GM19035 (cell line): Measurements from ENCODE around the gene HEMGN.

Experiments used
- ATAC-seq: cut with Tn5 transposase; IDR thresholded peaks from one replicate; pipeline ENCODE4 v1.9.1; 2021; ENCODE audit not compliant: unreplicated experiment

Gene HEMGN

GRCh38 chr9:97933297-97933998 is 4.5 kb downstream of the HEMGN start:
- ATAC-seq, result no peak

GRCh38 chr9:97930972-97931371 is 7.0 kb downstream of the HEMGN start:
- ATAC-seq, result no peak

- no peak for ATAC-seq
Measured at GRCh38 chr9:97928986-97929604, 8.9 kb downstream of the HEMGN start.

GRCh38 chr9:97925497-97926334 is 12.3 kb downstream of the HEMGN start:
- ATAC-seq, result no peak

GRCh38 chr9:97924386-97924785 is 13.6 kb downstream of the HEMGN start:
- ATAC-seq, result no peak

- peak; percentile 31 for ATAC-seq
Measured at GRCh38 chr9:97923529-97924108, 14.4 kb downstream of the HEMGN start.

GRCh38 chr9:97921959-97922724 is 15.8 kb downstream of the HEMGN start, which contains the start of gene TRMO:
TSS of gene TRMO (minus strand) at chr9:97922500. CDS start at chr9:97922493, 7 bp downstream.
- ATAC-seq, result peak; percentile 86

- ATAC-seq, result no peak
Measured at GRCh38 chr9:97919217-97919813, 18.7 kb downstream of the HEMGN start.

GRCh38 chr9:97918611-97919010 is 19.4 kb downstream of the HEMGN start:
- no peak for ATAC-seq

GRCh38 chr9:97911970-97912369 is 26.0 kb downstream of the HEMGN start:
- no peak for ATAC-seq

- no peak for ATAC-seq
Measured at GRCh38 chr9:97911528-97911927, 26.4 kb downstream of the HEMGN start.

GRCh38 chr9:97910357-97910756 is 27.6 kb downstream of the HEMGN start:
- ATAC-seq, result no peak

- ATAC-seq, result no peak
Measured at GRCh38 chr9:97908705-97909104, 29.3 kb downstream of the HEMGN start.

GRCh38 chr9:97907632-97908031 is 30.3 kb downstream of the HEMGN start:
- ATAC-seq, result no peak

GRCh38 chr9:97907046-97907445 is 30.9 kb downstream of the HEMGN start:
- ATAC-seq, result no peak

- ATAC-seq, result no peak
Measured at GRCh38 chr9:97906236-97906831, 31.6 kb downstream of the HEMGN start.

GRCh38 chr9:97905228-97905627 is 32.7 kb downstream of the HEMGN start:
- no peak for ATAC-seq

- ATAC-seq, result no peak
Measured at GRCh38 chr9:97904725-97905124, 33.2 kb downstream of the HEMGN start.

GRCh38 chr9:97903177-97903576 is 34.8 kb downstream of the HEMGN start:
- no peak for ATAC-seq
